Measurements from ENCODE around the gene CMTM2. TPM values are rescaled to one million over a fixed set of nuclear protein-coding genes. Genes with fewer than 3 reads are reported as not detected.

Gene CMTM2
- total RNA-seq, 1 donor from 2014 or later, result not detected

- no peak for TF ChIP-seq CTCF (IDR thresholded peaks at IDR 0.05)
- no peak overlapping the region for H3K27ac Mint-ChIP-seq (ENCODE audit: unreplicated experiment)
- peaks cover 34% of the 10 kb centered on the region for H3K36me3 Mint-ChIP-seq (ENCODE audit: unreplicated experiment)
- no peaks in the 10 kb centered on the region for H3K4me1 Mint-ChIP-seq (ENCODE audit: unreplicated experiment)
- H3K27me3 Mint-ChIP-seq (ENCODE audit: unreplicated experiment), result no peaks in the 10 kb centered on the region
- no peaks in the 10 kb centered on the region for H3K9me3 Mint-ChIP-seq (ENCODE audit: unreplicated experiment)
- no peak overlapping the region for H3K4me3 Mint-ChIP-seq (ENCODE audit: unreplicated experiment)
- DNase-seq (ENCODE audit: extremely low spot score, unreplicated experiment), result no peak
These were observed 42.0 kb upstream of the CMTM2 start for GRCh38 chr16:66537236-66537635.

- Mint-ChIP-seq H3K4me1 (ENCODE audit: unreplicated experiment) (no peaks in the 10 kb centered on the region), H3K9me3 (ENCODE audit: unreplicated experiment) (no peaks in the 10 kb centered on the region), H3K4me3 (ENCODE audit: unreplicated experiment) (no peak overlapping the region), H3K27me3 (ENCODE audit: unreplicated experiment) (no peaks in the 10 kb centered on the region), H3K27ac (ENCODE audit: unreplicated experiment) (no peak overlapping the region), H3K36me3 (ENCODE audit: unreplicated experiment) (peaks cover 33% of the 10 kb centered on the region)
- no peak for TF ChIP-seq CTCF (IDR thresholded peaks at IDR 0.05)
- DNase-seq (ENCODE audit: extremely low spot score, unreplicated experiment), result no peak
These were observed 40.4 kb upstream of the CMTM2 start for GRCh38 chr16:66538910-66539309.

GRCh38 chr16:66539623-66540469, 39.4 kb upstream of the CMTM2 start:
- no peak overlapping the region for H3K27ac Mint-ChIP-seq (ENCODE audit: unreplicated experiment)
- no peak for TF ChIP-seq CTCF (IDR thresholded peaks at IDR 0.05)

GRCh38 chr16:66541388-66542355, 37.6 kb upstream of the CMTM2 start:
- H3K9me3 Mint-ChIP-seq (ENCODE audit: unreplicated experiment), result no peaks in the 10 kb centered on the region
- no peak for DNase-seq (ENCODE audit: extremely low spot score, unreplicated experiment)
- no peaks in the 10 kb centered on the region for H3K4me1 Mint-ChIP-seq (ENCODE audit: unreplicated experiment)
- no peaks in the 10 kb centered on the region for H3K27me3 Mint-ChIP-seq (ENCODE audit: unreplicated experiment)
- H3K36me3 Mint-ChIP-seq (ENCODE audit: unreplicated experiment), result peaks cover 35% of the 10 kb centered on the region
- TF ChIP-seq CTCF (IDR thresholded peaks at IDR 0.05), result no peak
- no peak overlapping the region for H3K27ac Mint-ChIP-seq (ENCODE audit: unreplicated experiment)
- H3K4me3 Mint-ChIP-seq (ENCODE audit: unreplicated experiment), result no peak overlapping the region

More at GRCh38 chr16:66539623-66540469, 39.4 kb upstream of the CMTM2 start:
- Mint-ChIP-seq H3K4me3 (ENCODE audit: unreplicated experiment) (no peak overlapping the region), H3K27me3 (ENCODE audit: unreplicated experiment) (no peaks in the 10 kb centered on the region), H3K4me1 (ENCODE audit: unreplicated experiment) (no peaks in the 10 kb centered on the region), H3K9me3 (ENCODE audit: unreplicated experiment) (no peaks in the 10 kb centered on the region), H3K36me3 (ENCODE audit: unreplicated experiment) (peaks cover 31% of the 10 kb centered on the region)
- no peak for DNase-seq (ENCODE audit: extremely low spot score, unreplicated experiment)

- DNase-seq (ENCODE audit: extremely low spot score, unreplicated experiment), result no peak
- peaks cover 30% of the 10 kb centered on the region for H3K36me3 Mint-ChIP-seq (ENCODE audit: unreplicated experiment)
These were observed 36.9 kb upstream of the CMTM2 start for GRCh38 chr16:66542396-66542795.

More at GRCh38 chr16:66542396-66542795, 36.9 kb upstream of the CMTM2 start:
- no peak overlapping the region for H3K4me3 Mint-ChIP-seq (ENCODE audit: unreplicated experiment)
- no peak for TF ChIP-seq CTCF (IDR thresholded peaks at IDR 0.05)
- H3K4me1 Mint-ChIP-seq (ENCODE audit: unreplicated experiment), result no peaks in the 10 kb centered on the region
- no peaks in the 10 kb centered on the region for H3K9me3 Mint-ChIP-seq (ENCODE audit: unreplicated experiment)
- H3K27ac Mint-ChIP-seq (ENCODE audit: unreplicated experiment), result no peak overlapping the region
- no peaks in the 10 kb centered on the region for H3K27me3 Mint-ChIP-seq (ENCODE audit: unreplicated experiment)
